ENCODE results near the gene PRAMEF12.
"Not testable (repeated sequence)": the region's sequence is repeated elsewhere in the genome, so short reads cannot be mapped to it uniquely, and the experiment has no call there.

PRAMEF12 gene

GRCh38 chr1:12773438-12773837, at the start of gene PRAMEF12:
PRAMEF12 (plus strand) TSS chr1:12773738; CDS start chr1:12774868, 1,130 bp downstream.
- TF ChIP-seq PATZ1 (CRISPR knock-in tag; IDR thresholded peaks at IDR 0.05; ENCODE audit: borderline replicate concordance) = no peak
- no peak for TF ChIP-seq ISL1 (CRISPR knock-in tag; IDR thresholded peaks at IDR 0.05)
- no peak for TF ChIP-seq ZC3H10 (CRISPR knock-in tag; IDR thresholded peaks at IDR 0.05)
- no peak for TF ChIP-seq RARB (CRISPR knock-in tag; IDR thresholded peaks at IDR 0.05)
- TF ChIP-seq ZNF8 (CRISPR knock-in tag; IDR thresholded peaks at IDR 0.05) = no peak
- TF ChIP-seq POU6F1 (CRISPR knock-in tag; IDR thresholded peaks at IDR 0.05; ENCODE audit: borderline replicate concordance, low read depth) = no peak
- no peak for TF ChIP-seq ZFP3 (CRISPR knock-in tag; IDR thresholded peaks at IDR 0.05)
- ATAC-seq = no peak

- TF ChIP-seq RARB (CRISPR knock-in tag; IDR thresholded peaks at IDR 0.05) (no peak), OSR1 (CRISPR knock-in tag; IDR thresholded peaks at IDR 0.05) (no peak), TSHZ2 (CRISPR knock-in tag; IDR thresholded peaks at IDR 0.05) (no peak), ZNF565 (CRISPR knock-in tag; conservative IDR thresholded peaks at IDR 0.05; ENCODE audit: low read depth) (no peak), ZC3H10 (CRISPR knock-in tag; IDR thresholded peaks at IDR 0.05) (no peak), GLIS3 (CRISPR knock-in tag; IDR thresholded peaks at IDR 0.05) (no peak), PATZ1 (CRISPR knock-in tag; IDR thresholded peaks at IDR 0.05; ENCODE audit: borderline replicate concordance) (no peak), ZFP3 (CRISPR knock-in tag; IDR thresholded peaks at IDR 0.05) (no peak), ZFP30 (CRISPR knock-in tag; IDR thresholded peaks at IDR 0.05) (no peak), PPARA (CRISPR knock-in tag; IDR thresholded peaks at IDR 0.05; ENCODE audit: borderline replicate concordance) (no peak), SNAI2 (CRISPR knock-in tag; IDR thresholded peaks at IDR 0.05) (no peak), ARNTL (CRISPR knock-in tag; IDR thresholded peaks at IDR 0.05; ENCODE audit: borderline replicate concordance, low read depth) (no peak)
- no peak for ATAC-seq
These were observed 45.1 kb upstream of the PRAMEF12 start for GRCh38 chr1:12728391-12728790.

GRCh38 chr1:12730156-12730555, 43.4 kb upstream of the PRAMEF12 start:
- no peak for ATAC-seq
- TF ChIP-seq CSRNP3 (CRISPR knock-in tag; IDR thresholded peaks at IDR 0.05) (no peak), ARNTL (CRISPR knock-in tag; IDR thresholded peaks at IDR 0.05; ENCODE audit: borderline replicate concordance, low read depth) (no peak), ESRRG (CRISPR knock-in tag; IDR thresholded peaks at IDR 0.05) (no peak)

- not testable (repeated sequence) for ATAC-seq
These were observed 42.5 kb upstream of the PRAMEF12 start for GRCh38 chr1:12731084-12731483.

GRCh38 chr1:12734651-12735050, 38.9 kb upstream of the PRAMEF12 start:
- ATAC-seq = no peak
- TF ChIP-seq ESRRG (CRISPR knock-in tag; IDR thresholded peaks at IDR 0.05) (no peak), SNAI2 (CRISPR knock-in tag; IDR thresholded peaks at IDR 0.05) (no peak), ZNF8 (CRISPR knock-in tag; IDR thresholded peaks at IDR 0.05) (no peak), BACH2 (CRISPR knock-in tag; IDR thresholded peaks at IDR 0.05; ENCODE audit: borderline replicate concordance) (no peak), ISL1 (CRISPR knock-in tag; IDR thresholded peaks at IDR 0.05) (no peak), OSR1 (CRISPR knock-in tag; IDR thresholded peaks at IDR 0.05) (no peak), ZFP30 (CRISPR knock-in tag; IDR thresholded peaks at IDR 0.05) (no peak), ARNTL (CRISPR knock-in tag; IDR thresholded peaks at IDR 0.05; ENCODE audit: borderline replicate concordance, low read depth) (no peak), ZFP3 (CRISPR knock-in tag; IDR thresholded peaks at IDR 0.05) (no peak), TOX (CRISPR knock-in tag; IDR thresholded peaks at IDR 0.05; ENCODE audit: borderline replicate concordance) (no peak), ZC3H10 (CRISPR knock-in tag; IDR thresholded peaks at IDR 0.05) (no peak), TSHZ2 (CRISPR knock-in tag; IDR thresholded peaks at IDR 0.05) (no peak), PPARA (CRISPR knock-in tag; IDR thresholded peaks at IDR 0.05; ENCODE audit: borderline replicate concordance) (no peak)

Data from SK-N-SH treated with all-trans-retinoic acid at 6 μM for 48 hours (cell line).